ENCODE measurements around the gene CNNM1. TPM values are rescaled to one million over a fixed set of nuclear protein-coding genes. Genes with fewer than 3 reads are reported as not detected.

CNNM1 gene
- total RNA-seq, 8 experiments from 2014 or later = 1.4 to 4.0 (median 2.8) TPM

Other genes with a start within 250 kb of the CNNM1 start
- under 1 TPM in 7 of 8 experiments, not detected in 1; 0.05 to 0.62 (median 0.13) TPM for gene HPSE2, start 93.5 kb upstream of the CNNM1 start, total RNA-seq
- 10 to 100 TPM; 21.3 to 97.7 (median 50.1) TPM for gene GOT1, start 101.3 kb downstream of the CNNM1 start, total RNA-seq
- gene NKX2-3, start 203.6 kb downstream of the CNNM1 start, total RNA-seq = under 1 TPM in 2 of 8 experiments, not detected in 6; 0.05 to 0.33 TPM